ENCODE results near the gene RGL4.

GRCh38 chr22:23675502-23676415 is 15.1 kb upstream of the RGL4 start:
- TF ChIP-seq POLR2A (IDR thresholded peaks at IDR 0.05; ENCODE audit: low read depth) (no peak), POLR2AphosphoS5 (IDR thresholded peaks at IDR 0.05) (no peak), EP300 (IDR thresholded peaks at IDR 0.05) (no peak)
- TF ChIP-seq, protein P1, sequence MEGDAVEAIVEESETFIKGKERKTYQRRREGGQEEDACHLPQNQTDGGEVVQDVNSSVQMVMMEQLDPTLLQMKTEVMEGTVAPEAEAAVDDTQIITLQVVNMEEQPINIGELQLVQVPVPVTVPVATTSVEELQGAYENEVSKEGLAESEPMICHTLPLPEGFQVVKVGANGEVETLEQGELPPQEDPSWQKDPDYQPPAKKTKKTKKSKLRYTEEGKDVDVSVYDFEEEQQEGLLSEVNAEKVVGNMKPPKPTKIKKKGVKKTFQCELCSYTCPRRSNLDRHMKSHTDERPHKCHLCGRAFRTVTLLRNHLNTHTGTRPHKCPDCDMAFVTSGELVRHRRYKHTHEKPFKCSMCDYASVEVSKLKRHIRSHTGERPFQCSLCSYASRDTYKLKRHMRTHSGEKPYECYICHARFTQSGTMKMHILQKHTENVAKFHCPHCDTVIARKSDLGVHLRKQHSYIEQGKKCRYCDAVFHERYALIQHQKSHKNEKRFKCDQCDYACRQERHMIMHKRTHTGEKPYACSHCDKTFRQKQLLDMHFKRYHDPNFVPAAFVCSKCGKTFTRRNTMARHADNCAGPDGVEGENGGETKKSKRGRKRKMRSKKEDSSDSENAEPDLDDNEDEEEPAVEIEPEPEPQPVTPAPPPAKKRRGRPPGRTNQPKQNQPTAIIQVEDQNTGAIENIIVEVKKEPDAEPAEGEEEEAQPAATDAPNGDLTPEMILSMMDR (IDR thresholded peaks at IDR 0.05): no peak
